NT2/D1 (cell line): Measurements from ENCODE around the gene TSPEAR.

Source experiments
- DNase-seq: peaks from one replicate; pipeline ENCODE4 v3.0.0-alpha.2; 2011; ENCODE audit warnings: low read depth, low spot score
- H3K27me3 ChIP-seq: 2 replicates; pipeline ENCODE4 v1.6.0; 2011; ENCODE audit warnings: mild to moderate bottlenecking; ENCODE audit not compliant: insufficient read length, insufficient read depth
- H3K36me3 ChIP-seq: 2 replicates; pipeline ENCODE4 v1.6.1; 2011; ENCODE audit warnings: mild to moderate bottlenecking, low read length, mixed read lengths; ENCODE audit not compliant: insufficient read depth, insufficient read length
- H3K4me1 ChIP-seq: 2 replicates; pipeline ENCODE4 v1.5.1; 2011; ENCODE audit not compliant: insufficient read depth, insufficient read length
- H3K4me3 ChIP-seq: 2 replicates; pipeline ENCODE4 v1.5.1; 2011; ENCODE audit warnings: low read depth; ENCODE audit not compliant: insufficient read length
- H3K9ac ChIP-seq: 2 replicates; pipeline ENCODE4 v1.6.0; 2011; ENCODE audit warnings: low read depth; ENCODE audit not compliant: insufficient read length
- H3K9me3 ChIP-seq: 2 replicates; pipeline ENCODE4 v1.5.1; 2011; ENCODE audit warnings: mild to moderate bottlenecking, low read length; ENCODE audit not compliant: insufficient read depth
- SUZ12 ChIP-seq: IDR thresholded peaks from 2 replicates; pipeline ENCODE4 v1.6.1; 2011; ENCODE audit not compliant: insufficient read length, insufficient read depth; ENCODE audit errors: extremely low read depth
- YY1 ChIP-seq: IDR thresholded peaks from 2 replicates; pipeline ENCODE4 v1.6.1; 2011; ENCODE audit not compliant: insufficient read length, insufficient read depth
- ZNF274 ChIP-seq: IDR thresholded peaks from 2 replicates; pipeline ENCODE4 v1.6.1; 2011; ENCODE audit warnings: mild to moderate bottlenecking, low read depth, low read length

TSPEAR gene

DNA sequence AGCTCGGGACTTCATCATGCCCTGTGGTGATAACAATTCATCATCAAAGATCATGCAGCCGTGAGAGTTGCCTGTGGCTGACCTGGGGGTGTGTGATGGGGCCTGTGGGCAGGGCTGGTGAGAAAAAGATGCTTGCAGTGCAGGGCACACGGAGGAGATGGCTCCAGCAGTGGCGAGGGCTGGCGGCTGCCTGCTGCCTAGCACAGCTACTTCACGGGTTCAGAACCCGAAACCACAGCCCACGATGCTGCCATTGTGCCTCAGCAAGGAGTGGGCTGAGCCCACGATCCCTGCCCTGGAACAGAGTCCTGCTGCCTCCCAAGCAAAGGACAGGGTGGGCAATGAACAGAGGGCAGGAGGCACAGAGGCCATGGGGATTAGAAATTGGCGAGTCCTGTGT lies 85.1 kb downstream of the TSPEAR start:
- Histone ChIP-seq H3K36me3 (no peaks in the 10 kb centered on the region), H3K4me1 (peaks cover 12% of the 10 kb centered on the region), H3K9me3 (peaks cover 42% of the 10 kb centered on the region), H3K9ac (peak overlapping the region; percentile 25), H3K4me3 (no peak overlapping the region), H3K27me3 (no peaks in the 10 kb centered on the region)
- TF ChIP-seq ZNF274 (no peak), SUZ12 (no peak), YY1 (no peak)
- DNase-seq = no peak

DNA sequence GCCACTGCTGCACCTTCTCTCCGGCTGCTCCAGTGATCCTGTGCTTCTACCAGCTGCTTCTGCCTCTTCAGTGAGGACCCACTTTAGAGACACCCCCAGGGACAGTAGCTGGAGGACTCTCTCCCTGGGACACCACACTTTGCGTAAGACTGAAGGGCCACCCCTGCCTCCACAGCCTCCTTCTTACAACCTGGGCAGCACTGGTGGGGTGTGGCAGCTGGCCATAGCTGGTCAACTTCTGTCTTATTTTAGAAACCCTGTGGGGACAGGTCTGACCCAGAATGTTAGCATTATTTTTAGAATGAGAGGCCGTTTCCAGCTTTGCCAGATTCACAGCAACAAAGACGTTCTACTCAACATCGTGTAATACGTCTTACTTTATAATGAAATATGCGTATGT lies 85.6 kb downstream of the TSPEAR start:
- peaks cover 44% of the 10 kb centered on the region for H3K9me3 ChIP-seq
- no peaks in the 10 kb centered on the region for H3K27me3 ChIP-seq
- H3K4me1 ChIP-seq = peaks cover 12% of the 10 kb centered on the region
- TF ChIP-seq YY1 = no peak
- no peak for TF ChIP-seq ZNF274
- no peak for TF ChIP-seq SUZ12
- no peak overlapping the region for H3K4me3 ChIP-seq
- no peak overlapping the region for H3K9ac ChIP-seq
- no peaks in the 10 kb centered on the region for H3K36me3 ChIP-seq
- no peak for DNase-seq

DNA sequence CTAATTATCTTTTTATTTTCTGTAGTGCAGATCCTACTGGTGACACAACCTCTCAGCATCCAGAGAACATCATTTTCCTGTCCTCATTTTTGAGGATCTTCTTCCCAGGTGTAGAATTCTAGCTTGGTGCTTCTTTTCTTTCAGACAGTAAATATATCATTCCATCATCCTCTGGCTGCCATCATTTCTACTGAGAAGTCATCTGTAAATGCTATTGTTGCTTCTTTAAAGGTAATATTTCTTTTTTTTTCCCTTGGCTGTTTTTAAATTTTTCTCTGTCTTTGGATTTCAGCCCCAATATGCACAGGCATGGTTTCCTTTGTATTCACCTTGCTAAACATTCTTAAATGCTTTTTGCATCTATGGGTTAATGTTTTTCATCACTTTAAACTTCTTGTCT lies 87.8 kb downstream of the TSPEAR start:
- TF ChIP-seq ZNF274 (no peak), YY1 (no peak), SUZ12 (no peak)
- Histone ChIP-seq H3K4me3 (no peak overlapping the region), H3K4me1 (peaks cover 7% of the 10 kb centered on the region), H3K9ac (no peak overlapping the region), H3K9me3 (peaks cover 63% of the 10 kb centered on the region), H3K27me3 (no peaks in the 10 kb centered on the region), H3K36me3 (no peaks in the 10 kb centered on the region)
- no peak for DNase-seq

DNA sequence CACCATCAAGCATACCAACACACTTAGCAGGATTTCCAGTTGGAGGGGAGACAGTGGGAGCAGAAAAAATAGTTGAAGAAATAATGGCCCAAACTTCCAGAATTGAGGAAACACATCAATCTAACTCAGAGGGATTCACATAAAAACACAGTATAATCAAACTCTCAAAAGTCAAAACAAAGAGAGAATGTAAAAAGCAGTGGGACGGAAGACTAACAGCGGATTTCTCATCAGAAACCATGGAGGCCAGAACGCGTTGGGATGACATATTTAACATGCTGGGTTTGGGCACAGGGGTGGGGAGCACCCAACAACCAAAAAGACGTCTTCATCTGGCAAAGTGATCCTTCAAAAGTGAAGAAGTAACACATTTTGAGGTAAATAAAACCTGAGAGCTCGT lies 91.5 kb downstream of the TSPEAR start:
- Histone ChIP-seq H3K9me3 (peaks cover 54% of the 10 kb centered on the region), H3K4me1 (peaks cover 11% of the 10 kb centered on the region), H3K27me3 (no peaks in the 10 kb centered on the region), H3K36me3 (no peaks in the 10 kb centered on the region), H3K9ac (no peak overlapping the region), H3K4me3 (no peak overlapping the region)
- DNase-seq = no peak
- TF ChIP-seq SUZ12 (no peak), ZNF274 (no peak), YY1 (no peak)

DNA sequence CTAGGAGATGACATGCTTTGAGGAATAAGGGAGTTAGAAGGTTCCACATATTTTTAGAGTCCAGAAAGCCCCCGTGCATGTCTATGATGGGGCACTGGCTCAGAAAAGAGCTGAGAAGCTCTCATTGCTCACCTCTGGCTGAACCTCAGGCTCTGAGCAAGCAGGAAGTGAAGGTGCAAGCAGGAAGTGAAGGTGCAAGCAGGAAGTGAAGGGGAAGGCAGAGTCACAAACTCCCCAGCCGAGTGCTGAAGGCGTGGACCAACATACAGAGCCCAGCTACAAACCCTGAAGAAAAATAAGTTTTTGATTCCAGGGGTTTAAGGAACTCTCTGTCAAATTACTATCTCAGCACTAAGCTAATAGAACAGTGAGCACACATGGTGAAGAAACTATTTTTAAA lies 92.5 kb downstream of the TSPEAR start:
- no peak for DNase-seq
- H3K9ac ChIP-seq = no peak overlapping the region
- peaks cover 44% of the 10 kb centered on the region for H3K9me3 ChIP-seq
- H3K4me1 ChIP-seq = peaks cover 11% of the 10 kb centered on the region
- H3K27me3 ChIP-seq = no peaks in the 10 kb centered on the region
- H3K36me3 ChIP-seq = no peaks in the 10 kb centered on the region
- H3K4me3 ChIP-seq = no peak overlapping the region
- TF ChIP-seq YY1 (no peak), SUZ12 (no peak), ZNF274 (no peak)

DNA sequence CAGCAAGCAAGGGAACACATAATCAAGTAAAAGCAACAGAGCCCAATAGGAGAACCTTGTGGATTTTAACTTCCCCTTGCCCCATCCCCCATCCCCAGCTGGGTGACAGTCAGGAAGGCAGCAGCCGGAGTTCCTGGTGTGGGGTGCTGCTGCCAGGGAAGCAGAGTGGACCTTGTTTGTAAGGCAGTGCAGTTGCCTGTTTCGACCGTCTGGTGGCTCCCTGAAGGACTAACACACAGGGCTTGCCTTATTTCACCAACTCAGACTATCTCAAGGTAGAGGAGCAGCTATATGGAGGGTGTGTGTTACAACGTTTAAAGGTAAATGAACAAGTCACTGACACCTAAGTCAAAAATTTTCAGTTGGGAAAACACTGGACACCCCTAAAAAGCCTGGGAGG lies 92.9 kb downstream of the TSPEAR start:
- H3K36me3 ChIP-seq = no peaks in the 10 kb centered on the region
- TF ChIP-seq SUZ12 (no peak), ZNF274 (no peak), YY1 (no peak)
- DNase-seq = no peak
- H3K27me3 ChIP-seq = no peaks in the 10 kb centered on the region
- no peak overlapping the region for H3K9ac ChIP-seq
- peaks cover 40% of the 10 kb centered on the region for H3K9me3 ChIP-seq
- no peak overlapping the region for H3K4me3 ChIP-seq
- H3K4me1 ChIP-seq = peaks cover 11% of the 10 kb centered on the region

DNA sequence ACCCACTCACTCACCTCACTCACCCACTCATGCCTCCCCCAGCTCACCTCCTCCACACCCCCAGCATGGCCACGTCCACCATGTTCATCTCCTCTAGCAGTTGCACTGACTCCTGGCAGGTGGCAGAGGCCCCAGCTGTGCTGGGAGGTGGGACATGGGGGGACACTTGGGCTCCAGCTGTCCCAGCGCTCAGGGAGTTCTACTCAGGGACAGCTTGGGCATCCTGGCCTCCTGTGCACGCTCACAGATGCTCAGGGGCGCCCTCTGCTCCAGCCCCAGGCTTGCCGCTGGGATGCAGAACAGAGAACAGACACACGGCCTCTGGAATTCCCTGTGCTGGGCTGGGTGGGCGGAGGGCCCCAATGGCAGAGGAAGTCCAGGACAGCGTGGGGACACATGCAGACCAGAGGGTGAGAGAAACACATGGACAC lies 94.3 kb downstream of the TSPEAR start:
- H3K27me3 ChIP-seq = no peaks in the 10 kb centered on the region
- H3K4me1 ChIP-seq = peaks cover 11% of the 10 kb centered on the region
- H3K9ac ChIP-seq = no peak overlapping the region
- DNase-seq = no peak
- no peaks in the 10 kb centered on the region for H3K36me3 ChIP-seq
- no peak for TF ChIP-seq SUZ12
- TF ChIP-seq YY1 = no peak
- no peak for TF ChIP-seq ZNF274
- no peak overlapping the region for H3K4me3 ChIP-seq
- peaks cover 26% of the 10 kb centered on the region for H3K9me3 ChIP-seq

DNA sequence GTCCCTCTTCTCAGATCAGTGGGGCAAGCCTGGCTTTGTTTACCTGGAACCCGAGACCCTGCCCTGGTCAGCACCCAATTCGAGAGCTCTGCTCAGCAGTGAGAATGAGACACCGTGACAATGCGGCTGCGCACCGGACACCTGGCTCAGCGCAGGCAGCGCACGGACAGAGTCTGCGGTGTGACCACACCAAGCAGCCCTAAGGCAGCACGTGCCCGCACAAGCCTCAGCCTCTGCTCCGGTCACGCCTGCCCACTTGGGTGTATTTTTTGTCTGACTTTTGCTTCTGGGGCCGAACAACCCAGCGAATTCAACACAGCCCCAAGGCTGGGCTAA lies 94.8 kb downstream of the TSPEAR start:
- Histone ChIP-seq H3K9ac (no peak overlapping the region), H3K36me3 (no peaks in the 10 kb centered on the region), H3K4me1 (peaks cover 14% of the 10 kb centered on the region), H3K9me3 (peaks cover 21% of the 10 kb centered on the region), H3K27me3 (no peaks in the 10 kb centered on the region), H3K4me3 (no peak overlapping the region)
- no peak for DNase-seq
- TF ChIP-seq YY1 = no peak
- no peak for TF ChIP-seq ZNF274
- TF ChIP-seq SUZ12 = no peak
